NB4 (cell line): ENCODE data around the gene PLD5.
"Not testable (repeated sequence)": the region's sequence is repeated elsewhere in the genome, so short reads cannot be mapped to it uniquely, and the experiment has no call there.

Experiments
- DNase-seq: peaks from one replicate; pipeline ENCODE4 v3.0.0; 2010; ENCODE audit warnings: low read depth
- H3K4me3 ChIP-seq: one replicate; pipeline ENCODE4 v1.5.1; 2011; ENCODE audit warnings: mild to moderate bottlenecking, low read depth, low read length, moderate library complexity
- CTCF ChIP-seq: IDR thresholded peaks from one replicate; pipeline ENCODE4 v1.5.1; 2012; ENCODE audit warnings: low read depth, low read length
- MAX ChIP-seq: IDR thresholded peaks from 2 replicates; pipeline ENCODE4 v1.6.1; 2011; ENCODE audit warnings: low read depth, low read length
- MYC ChIP-seq: IDR thresholded peaks from 2 replicates; pipeline ENCODE4 v1.6.1; 2011; ENCODE audit warnings: low read depth, low read length
- POLR2A ChIP-seq: IDR thresholded peaks from 2 replicates; pipeline ENCODE4 v1.6.1; 2011; ENCODE audit warnings: mild to moderate bottlenecking; ENCODE audit not compliant: insufficient read length; ENCODE audit errors: extremely low read depth

PLD5 gene

GRCh38 chr1:242468784-242469183 is 55.7 kb downstream of the PLD5 start:
- TF ChIP-seq CTCF (no peak), POLR2A (no peak), MAX (no peak)
- H3K4me3 ChIP-seq: no peak overlapping the region
- DNase-seq: no peak

GRCh38 chr1:242467556-242468145 is 56.8 kb downstream of the PLD5 start:
- no peak overlapping the region for H3K4me3 ChIP-seq
- peak; percentile 49 for TF ChIP-seq CTCF
- TF ChIP-seq MYC: no peak
- DNase-seq: peak; percentile 46

GRCh38 chr1:242462867-242463266 is 61.6 kb downstream of the PLD5 start:
- TF ChIP-seq MYC: no peak
- H3K4me3 ChIP-seq: no peak overlapping the region
- no peak for DNase-seq

GRCh38 chr1:242459740-242460139 is 64.8 kb downstream of the PLD5 start:
- not testable (repeated sequence) for DNase-seq, H3K4me3 ChIP-seq

- TF ChIP-seq MYC (no peak), MAX (no peak), CTCF (no peak), POLR2A (no peak)
- DNase-seq: no peak
- no peak overlapping the region for H3K4me3 ChIP-seq
These were observed 67.7 kb downstream of the PLD5 start for GRCh38 chr1:242456726-242457269.

GRCh38 chr1:242455052-242455361 is 69.5 kb downstream of the PLD5 start:
- no peak overlapping the region for H3K4me3 ChIP-seq
- TF ChIP-seq POLR2A: no peak
- TF ChIP-seq MYC: no peak
- TF ChIP-seq CTCF: no peak
- no peak for TF ChIP-seq MAX
- no peak for DNase-seq

- TF ChIP-seq CTCF (peak; percentile 68), MYC (no peak), MAX (no peak)
- no peak overlapping the region for H3K4me3 ChIP-seq
- DNase-seq: peak; percentile 51
These were observed 70.0 kb downstream of the PLD5 start for GRCh38 chr1:242454262-242455051.
